Left forelimb (tissue), 1 donor: ENCODE results near the gene POLR1E.

ENCODE experiments used
- DNase-seq: peaks from one replicate; pipeline ENCODE4 v3.0.0-alpha.2; 2018; ENCODE audit warnings: low spot score

Gene POLR1E

GRCh38 chr9:37485389-37486255 is at the start of gene POLR1E:
Gene POLR1E (plus strand): TSS chr9:37485948. CDS start chr9:37486048, 100 bp downstream.
- peak; percentile 94 for DNase-seq

GRCh38 chr9:37436540-37436939 is 49.2 kb upstream of the POLR1E start:
- DNase-seq, result no peak

GRCh38 chr9:37437010-37437409 is 48.7 kb upstream of the POLR1E start:
- no peak for DNase-seq

- DNase-seq, result no peak
Measured at GRCh38 chr9:37437621-37438020, 48.1 kb upstream of the POLR1E start.

- no peak for DNase-seq
Measured at GRCh38 chr9:37438359-37438758, 47.4 kb upstream of the POLR1E start.

- DNase-seq, result no peak
Measured at GRCh38 chr9:37441776-37442370, 43.9 kb upstream of the POLR1E start.

GRCh38 chr9:37442556-37442955 is 43.2 kb upstream of the POLR1E start:
- DNase-seq, result no peak

- DNase-seq, result no peak
Measured at GRCh38 chr9:37443566-37443965, 42.2 kb upstream of the POLR1E start.

- no peak for DNase-seq
Measured at GRCh38 chr9:37444890-37445289, 40.9 kb upstream of the POLR1E start.

- no peak for DNase-seq
Measured at GRCh38 chr9:37445832-37446231, 39.9 kb upstream of the POLR1E start.

- no peak for DNase-seq
Measured at GRCh38 chr9:37446401-37446800, 39.3 kb upstream of the POLR1E start.

GRCh38 chr9:37447111-37447510 is 38.6 kb upstream of the POLR1E start:
- DNase-seq, result no peak

GRCh38 chr9:37449862-37450632 is 35.7 kb upstream of the POLR1E start:
- DNase-seq, result no peak

- DNase-seq, result no peak
Measured at GRCh38 chr9:37451628-37452027, 34.1 kb upstream of the POLR1E start.

- no peak for DNase-seq
Measured at GRCh38 chr9:37452611-37453010, 33.1 kb upstream of the POLR1E start.

- no peak for DNase-seq
Measured at GRCh38 chr9:37453827-37454226, 31.9 kb upstream of the POLR1E start.

- DNase-seq, result no peak
Measured at GRCh38 chr9:37454238-37454637, 31.5 kb upstream of the POLR1E start.

GRCh38 chr9:37455884-37456647 is 29.7 kb upstream of the POLR1E start:
- no peak for DNase-seq

- no peak for DNase-seq
Measured at GRCh38 chr9:37456817-37457216, 28.9 kb upstream of the POLR1E start.

- DNase-seq, result no peak
Measured at GRCh38 chr9:37464006-37464405, 21.7 kb upstream of the POLR1E start.

GRCh38 chr9:37464426-37465248 is 21.1 kb upstream of the POLR1E start:
- DNase-seq, result peak; percentile 86
